ENCODE data around the gene PHKG1.

- no peak for TF ChIP-seq REST (IDR thresholded peaks at IDR 0.05; ENCODE audit: low read depth)
- TF ChIP-seq MAX (IDR thresholded peaks at IDR 0.05): no peak
- no peak for TF ChIP-seq FOXM1 (IDR thresholded peaks at IDR 0.05; ENCODE audit: borderline replicate concordance, low read depth)
- no peak for TF ChIP-seq ZBTB7A (IDR thresholded peaks at IDR 0.05; ENCODE audit: low read depth)
- no peak for TF ChIP-seq EGR1 (IDR thresholded peaks at IDR 0.05)
- TF ChIP-seq RAD21 (IDR thresholded peaks at IDR 0.05; ENCODE audit: low read depth): no peak
- no peak for TF ChIP-seq NFIC (IDR thresholded peaks at IDR 0.05)
- no peak for TF ChIP-seq CEBPB (IDR thresholded peaks at IDR 0.05)
- TF ChIP-seq EP300 (IDR thresholded peaks at IDR 0.05; ENCODE audit: borderline replicate concordance): no peak
- TF ChIP-seq TAF1 (IDR thresholded peaks at IDR 0.05; ENCODE audit: low read depth): no peak
- TF ChIP-seq CREB1 (IDR thresholded peaks at IDR 0.05; ENCODE audit: low read depth): no peak
- no peak for TF ChIP-seq YY1 (IDR thresholded peaks at IDR 0.05; ENCODE audit: low read depth)
Measured at GRCh38 chr7:56030340-56030739, 62.4 kb downstream of the PHKG1 start.
